ENCODE measurements around the gene ALK.

ALK gene

DNA sequence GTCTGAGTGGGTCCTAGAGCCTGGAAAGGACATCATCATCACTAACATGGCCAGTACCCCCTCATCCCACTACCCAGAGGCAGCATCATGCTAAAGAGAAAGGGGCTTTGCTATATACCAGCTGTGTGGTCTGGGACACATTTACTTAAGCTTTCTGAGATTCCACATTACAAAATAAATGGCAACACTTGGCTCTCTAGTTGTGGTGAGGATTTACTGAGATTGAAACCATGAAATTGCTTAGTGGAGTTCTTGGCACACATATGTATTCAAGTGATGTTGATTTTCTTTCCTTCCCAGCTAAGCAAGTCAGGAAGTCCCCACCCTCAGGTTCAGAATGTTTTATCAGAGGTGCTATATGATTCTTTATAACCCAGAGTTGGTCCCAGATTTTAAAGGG, 444.2 kb downstream of the ALK start:
- Mint-ChIP-seq H3K36me3 (no peaks in the 10 kb centered on the region), H3K27ac (no peak overlapping the region), H3K4me3 (no peak overlapping the region), H3K9me3 (no peaks in the 10 kb centered on the region), H3K4me1 (no peaks in the 10 kb centered on the region)
- DNase-seq (ENCODE audit: low spot score in 2 of 2), result no peak
- no peak for ATAC-seq

DNA sequence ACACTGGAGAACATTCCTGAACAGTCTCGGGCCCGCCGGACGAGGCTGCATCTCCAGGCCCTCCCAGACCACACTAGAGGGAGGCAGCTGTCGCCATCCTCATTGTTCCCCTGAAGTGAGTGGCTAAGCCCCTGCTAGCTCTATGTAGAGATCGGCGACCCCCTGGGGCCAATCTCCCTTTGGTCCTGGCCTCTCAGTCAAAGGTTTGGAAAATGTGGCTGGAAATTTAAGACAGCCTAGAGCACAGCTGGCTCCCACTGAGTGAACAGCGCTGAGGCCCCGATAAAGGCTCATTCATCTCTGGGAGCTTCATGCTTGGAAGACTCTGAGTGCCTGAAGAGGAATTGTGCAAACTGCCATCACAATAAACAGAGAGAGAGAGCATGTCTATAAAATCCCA, 445.9 kb downstream of the ALK start:
- Mint-ChIP-seq H3K4me1 (no peaks in the 10 kb centered on the region), H3K36me3 (no peaks in the 10 kb centered on the region), H3K4me3 (no peak overlapping the region), H3K9me3 (peaks cover 2% of the 10 kb centered on the region), H3K27ac (no peak overlapping the region)
- ATAC-seq, result no peak
- DNase-seq (ENCODE audit: low spot score in 2 of 2), result no peak

GRCh38 chr2:29469961-29470360, 451.4 kb downstream of the ALK start:
- DNase-seq (ENCODE audit: low spot score in 2 of 2) (no peak), ATAC-seq (no peak)
- H3K27ac Mint-ChIP-seq, result no peak overlapping the region
- H3K9me3 Mint-ChIP-seq, result peaks cover 14% of the 10 kb centered on the region
- no peaks in the 10 kb centered on the region for H3K4me1 Mint-ChIP-seq
- no peak overlapping the region for H3K4me3 Mint-ChIP-seq
- H3K36me3 Mint-ChIP-seq, result no peaks in the 10 kb centered on the region

GRCh38 chr2:29469516-29469915, 451.9 kb downstream of the ALK start:
- H3K36me3 Mint-ChIP-seq, result no peaks in the 10 kb centered on the region
- peaks cover 14% of the 10 kb centered on the region for H3K9me3 Mint-ChIP-seq
- H3K4me1 Mint-ChIP-seq, result no peaks in the 10 kb centered on the region
- no peak overlapping the region for H3K27ac Mint-ChIP-seq
- DNase-seq (ENCODE audit: low spot score in 2 of 2), result no peak
- no peak for ATAC-seq
- no peak overlapping the region for H3K4me3 Mint-ChIP-seq

DNA sequence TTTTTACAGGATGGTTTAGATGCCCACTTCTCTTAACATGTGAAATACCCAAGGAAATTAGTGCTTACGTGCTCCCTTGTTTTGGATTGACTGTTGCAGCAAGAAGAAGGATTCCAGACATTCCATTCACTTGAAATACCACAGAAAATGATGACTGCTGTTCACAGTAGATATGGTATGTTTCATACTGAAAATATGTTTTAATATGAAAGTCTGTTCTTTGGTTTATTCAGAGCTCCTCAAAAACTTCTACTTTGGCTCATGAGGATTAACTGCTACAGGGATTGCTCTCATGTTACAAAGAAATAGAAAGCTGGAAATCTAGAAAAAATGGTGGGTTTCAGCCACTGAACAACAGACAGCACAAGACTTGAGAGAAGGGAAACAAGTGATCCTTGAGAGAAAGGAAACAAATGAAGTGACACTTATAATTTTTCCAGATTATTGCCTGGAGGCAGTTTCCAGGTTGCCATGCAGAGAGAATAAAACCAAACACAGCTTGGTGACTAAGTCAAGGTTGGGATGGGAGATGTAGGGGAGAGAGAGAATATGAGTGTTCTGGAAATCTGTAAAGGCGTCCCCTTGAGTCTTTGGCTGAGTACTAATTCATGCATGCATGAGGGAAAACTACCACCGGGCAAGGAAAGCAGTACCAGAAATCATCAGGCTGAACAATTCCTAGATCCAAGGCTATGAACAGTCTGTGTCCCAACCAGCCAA, 458.0 kb downstream of the ALK start:
- no peaks in the 10 kb centered on the region for H3K4me1 Mint-ChIP-seq
- H3K36me3 Mint-ChIP-seq, result no peaks in the 10 kb centered on the region
- no peak overlapping the region for H3K27ac Mint-ChIP-seq
- DNase-seq (ENCODE audit: low spot score in 2 of 2), result no peak
- no peaks in the 10 kb centered on the region for H3K9me3 Mint-ChIP-seq
- no peak for ATAC-seq
- H3K4me3 Mint-ChIP-seq, result no peak overlapping the region

- Mint-ChIP-seq H3K9me3 (no peaks in the 10 kb centered on the region), H3K4me1 (no peaks in the 10 kb centered on the region), H3K4me3 (no peak overlapping the region), H3K36me3 (no peaks in the 10 kb centered on the region), H3K27ac (no peak overlapping the region)
- DNase-seq (ENCODE audit: low spot score in 2 of 2), result no peak
- peak; percentile 57 for ATAC-seq
Observed at GRCh38 chr2:29462293-29462692, 459.1 kb downstream of the ALK start.

GRCh38 chr2:29460190-29460589, 461.2 kb downstream of the ALK start:
- Mint-ChIP-seq H3K4me1 (no peaks in the 10 kb centered on the region), H3K36me3 (no peaks in the 10 kb centered on the region), H3K9me3 (no peaks in the 10 kb centered on the region), H3K4me3 (no peak overlapping the region), H3K27ac (no peak overlapping the region)
- ATAC-seq (no peak), DNase-seq (ENCODE audit: low spot score in 2 of 2) (no peak)

- no peak for DNase-seq (ENCODE audit: low spot score in 2 of 2)
- Mint-ChIP-seq H3K27ac (no peak overlapping the region), H3K36me3 (no peaks in the 10 kb centered on the region), H3K4me1 (no peaks in the 10 kb centered on the region), H3K4me3 (no peak overlapping the region), H3K9me3 (no peaks in the 10 kb centered on the region)
- ATAC-seq, result no peak
Observed at GRCh38 chr2:29459445-29460179, 461.8 kb downstream of the ALK start.

GRCh38 chr2:29456429-29456828, 465.0 kb downstream of the ALK start:
- Mint-ChIP-seq H3K27ac (no peak overlapping the region), H3K4me1 (no peaks in the 10 kb centered on the region), H3K4me3 (no peak overlapping the region), H3K36me3 (no peaks in the 10 kb centered on the region), H3K9me3 (no peaks in the 10 kb centered on the region)
- no peak for DNase-seq (ENCODE audit: low spot score in 2 of 2)
- ATAC-seq, result no peak

- ATAC-seq, result no peak
- no peaks in the 10 kb centered on the region for H3K9me3 Mint-ChIP-seq
- no peaks in the 10 kb centered on the region for H3K4me1 Mint-ChIP-seq
- DNase-seq (ENCODE audit: low spot score in 2 of 2), result no peak
- no peaks in the 10 kb centered on the region for H3K36me3 Mint-ChIP-seq
- H3K27ac Mint-ChIP-seq, result no peak overlapping the region
- H3K4me3 Mint-ChIP-seq, result no peak overlapping the region
Observed at GRCh38 chr2:29455200-29455860, 466.1 kb downstream of the ALK start.

DNA sequence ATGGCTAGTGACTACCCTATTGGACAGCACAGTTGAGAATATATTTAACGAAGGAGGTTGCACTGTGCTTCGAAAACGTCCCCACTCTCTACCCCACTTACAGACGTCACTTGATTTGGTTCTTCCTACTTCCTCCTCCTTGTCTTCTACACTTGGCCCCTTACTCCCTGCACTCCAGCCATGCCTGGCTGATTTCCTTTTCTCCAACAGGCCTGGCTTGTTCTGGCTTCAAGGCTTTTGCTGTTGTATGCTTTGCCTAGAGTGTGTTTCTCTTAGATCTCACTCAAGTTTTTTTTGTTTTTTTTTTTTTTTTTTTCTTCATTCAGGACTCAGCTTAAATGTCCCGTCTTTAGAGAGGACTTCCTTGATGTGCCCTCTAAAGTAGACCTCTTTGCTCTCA, 469.4 kb downstream of the ALK start:
- ATAC-seq, result no peak
- Mint-ChIP-seq H3K4me3 (no peak overlapping the region), H3K27ac (no peak overlapping the region), H3K9me3 (no peaks in the 10 kb centered on the region), H3K36me3 (no peaks in the 10 kb centered on the region), H3K4me1 (no peaks in the 10 kb centered on the region)
- DNase-seq (ENCODE audit: low spot score in 2 of 2), result no peak

DNA sequence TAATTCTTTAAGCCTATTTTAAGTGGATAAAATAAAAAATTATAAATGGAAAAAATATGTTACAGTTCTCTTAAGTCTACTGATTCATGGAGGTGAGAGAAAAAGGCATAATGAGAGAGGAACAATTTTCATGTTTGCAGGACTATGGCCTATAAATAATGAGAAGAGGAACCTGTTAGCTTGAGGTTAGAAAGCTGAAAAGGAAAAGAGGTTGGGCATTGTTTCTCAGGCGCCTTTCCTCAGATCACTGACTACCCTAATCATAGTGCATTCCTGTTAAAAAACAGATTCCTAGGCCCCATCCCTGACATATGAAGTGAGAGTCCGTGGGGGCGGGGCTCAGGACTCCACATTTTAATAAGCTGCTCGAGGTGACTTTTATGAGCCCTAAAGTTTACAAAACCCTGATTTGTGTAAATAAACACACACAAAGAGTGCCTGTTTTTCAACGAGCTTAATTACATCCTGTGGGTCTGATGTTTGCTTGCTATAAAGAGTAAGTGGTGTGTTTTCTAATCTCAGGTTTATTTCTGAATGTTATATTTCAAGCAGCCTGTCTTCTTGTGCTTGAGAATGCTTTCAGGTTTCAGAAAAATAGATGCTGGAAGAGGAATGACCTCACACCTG, 470.7 kb downstream of the ALK start:
- ATAC-seq (no peak), DNase-seq (ENCODE audit: low spot score in 2 of 2) (no peak)
- no peaks in the 10 kb centered on the region for H3K36me3 Mint-ChIP-seq
- no peaks in the 10 kb centered on the region for H3K9me3 Mint-ChIP-seq
- no peak overlapping the region for H3K27ac Mint-ChIP-seq
- no peaks in the 10 kb centered on the region for H3K4me1 Mint-ChIP-seq
- H3K4me3 Mint-ChIP-seq, result no peak overlapping the region

GRCh38 chr2:29449499-29449898, 471.9 kb downstream of the ALK start:
- no peaks in the 10 kb centered on the region for H3K36me3 Mint-ChIP-seq

DNA sequence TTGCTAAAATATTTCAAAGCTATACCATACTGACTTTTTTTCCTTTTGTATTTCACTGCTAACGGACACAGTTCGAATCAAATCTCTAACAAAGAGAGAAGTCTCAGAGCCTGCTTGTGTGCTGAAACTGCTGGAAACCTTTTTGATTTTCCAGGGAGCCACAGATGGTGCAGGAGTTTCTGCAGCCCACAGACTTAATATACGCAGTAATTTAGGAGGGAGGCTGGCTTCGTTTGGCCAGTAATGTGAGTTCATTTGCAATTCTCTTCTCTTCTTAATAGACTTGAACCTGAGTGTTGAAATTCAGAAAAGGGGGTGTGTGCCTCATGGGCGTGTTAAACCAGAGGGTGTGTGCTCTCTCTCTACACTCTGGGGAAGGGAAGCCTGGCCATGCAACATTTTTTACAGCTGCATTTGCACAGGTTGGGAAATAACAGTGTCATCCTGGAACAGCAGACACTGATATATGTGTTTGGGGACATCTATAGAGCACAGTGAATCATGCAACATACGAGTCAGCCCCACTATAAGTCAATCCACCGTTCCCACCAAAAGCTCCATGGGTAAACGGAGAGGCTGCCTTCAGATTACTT, 473.2 kb downstream of the ALK start:
- no peaks in the 10 kb centered on the region for H3K4me1 Mint-ChIP-seq
- H3K4me3 Mint-ChIP-seq, result no peak overlapping the region

More at GRCh38 chr2:29449499-29449898, 471.9 kb downstream of the ALK start:
- DNase-seq (ENCODE audit: low spot score in 2 of 2) (no peak), ATAC-seq (no peak)
- no peak overlapping the region for H3K27ac Mint-ChIP-seq
- H3K4me3 Mint-ChIP-seq, result no peak overlapping the region
- no peaks in the 10 kb centered on the region for H3K4me1 Mint-ChIP-seq
- H3K9me3 Mint-ChIP-seq, result no peaks in the 10 kb centered on the region

DNA sequence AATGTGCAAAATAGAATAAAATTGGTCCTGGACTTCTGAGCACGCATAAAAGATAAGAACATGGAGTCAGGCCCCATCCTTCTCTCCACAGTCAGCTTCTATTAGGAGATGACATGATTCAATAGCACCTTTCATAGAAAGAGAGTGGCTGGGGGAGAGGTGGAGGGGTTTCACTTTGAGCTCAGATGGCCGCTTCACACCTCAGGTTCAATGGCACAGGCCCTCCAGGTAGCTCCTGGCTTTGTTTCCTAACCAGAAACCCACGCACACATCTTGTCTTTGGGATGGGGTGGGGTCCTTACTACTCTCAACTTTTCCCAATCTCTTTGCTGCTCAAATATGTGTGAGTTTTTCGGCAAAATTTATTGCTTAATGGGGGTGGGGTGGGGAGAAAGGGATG, 473.9 kb downstream of the ALK start:
- Mint-ChIP-seq H3K9me3 (no peaks in the 10 kb centered on the region), H3K4me3 (no peak overlapping the region), H3K27ac (no peak overlapping the region), H3K36me3 (no peaks in the 10 kb centered on the region), H3K4me1 (no peaks in the 10 kb centered on the region)
- peak; percentile 58 for ATAC-seq
- DNase-seq (ENCODE audit: low spot score in 2 of 2), result peak in 1 of 2 donors; percentile 57

More for the DNA sequence above, 473.2 kb downstream of the ALK start:
- no peak overlapping the region for H3K27ac Mint-ChIP-seq
- no peaks in the 10 kb centered on the region for H3K9me3 Mint-ChIP-seq
- H3K36me3 Mint-ChIP-seq, result no peaks in the 10 kb centered on the region
- ATAC-seq (no peak), DNase-seq (ENCODE audit: low spot score in 2 of 2) (no peak)

Measured in stimulated activated effector memory CD8-positive, alpha-beta T cell treated with anti-CD3 and anti-CD28 coated beads, Interleukin-12 subunit alpha, Interleukin-12 subunit beta, amount 100 ng/mL, for 72 hours (primary cell).